Fibroblast of lung (primary cell): ENCODE results near the gene E2F1.

Source experiments
- EZH2 ChIP-seq: IDR thresholded peaks from 2 replicates; pipeline ENCODE4 v1.5.1; 2012; ENCODE audit warnings: low read length, control low read depth, mild to moderate bottlenecking; ENCODE audit errors: missing control alignments
- TF ChIP-seq, protein P1 (sequence below), 2 donors: IDR thresholded peaks in 1 of 2; conservative IDR thresholded peaks in 1 of 2; 1 replicate in 1 of 2; 2 replicates in 1 of 2; pipeline ENCODE4 v1.5.1; 2011 to 2012; ENCODE audit warnings: low read length in 2 of 2, control low read depth in 1 of 2, inconsistent platforms in 1 of 2, low read depth in 1 of 2, mild to moderate bottlenecking in 1 of 2

DNA sequence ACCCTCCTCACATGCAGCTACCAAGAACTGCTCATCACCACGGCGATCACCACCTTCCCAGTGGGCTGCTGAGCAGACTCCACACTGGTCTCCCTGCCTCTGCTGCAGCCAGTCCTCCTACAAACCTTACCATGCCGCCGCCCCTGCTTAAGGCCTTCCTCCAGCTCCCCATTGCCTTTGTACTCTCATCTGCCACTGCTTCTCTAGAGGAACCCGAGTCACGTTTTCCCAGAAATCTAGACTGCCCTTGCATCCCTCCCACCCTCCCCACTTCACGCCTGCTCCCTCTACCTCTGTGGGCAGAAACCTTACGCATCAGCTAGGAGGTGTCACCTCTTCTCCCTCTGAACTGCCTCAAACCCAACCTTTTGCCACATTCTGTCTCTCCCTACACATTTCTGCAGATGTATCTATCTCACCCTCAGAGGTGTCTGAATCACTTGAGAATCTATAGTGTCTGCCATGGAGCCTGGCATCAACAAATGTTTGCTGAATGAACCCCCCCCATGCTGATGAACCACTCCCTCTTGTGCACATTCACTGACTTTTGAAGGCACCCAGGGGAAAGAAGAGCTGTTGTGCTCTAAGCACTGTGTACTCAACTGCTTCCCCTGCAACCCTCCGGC lies 4.3 kb downstream of the E2F1 start:
- TF ChIP-seq, protein P1, sequence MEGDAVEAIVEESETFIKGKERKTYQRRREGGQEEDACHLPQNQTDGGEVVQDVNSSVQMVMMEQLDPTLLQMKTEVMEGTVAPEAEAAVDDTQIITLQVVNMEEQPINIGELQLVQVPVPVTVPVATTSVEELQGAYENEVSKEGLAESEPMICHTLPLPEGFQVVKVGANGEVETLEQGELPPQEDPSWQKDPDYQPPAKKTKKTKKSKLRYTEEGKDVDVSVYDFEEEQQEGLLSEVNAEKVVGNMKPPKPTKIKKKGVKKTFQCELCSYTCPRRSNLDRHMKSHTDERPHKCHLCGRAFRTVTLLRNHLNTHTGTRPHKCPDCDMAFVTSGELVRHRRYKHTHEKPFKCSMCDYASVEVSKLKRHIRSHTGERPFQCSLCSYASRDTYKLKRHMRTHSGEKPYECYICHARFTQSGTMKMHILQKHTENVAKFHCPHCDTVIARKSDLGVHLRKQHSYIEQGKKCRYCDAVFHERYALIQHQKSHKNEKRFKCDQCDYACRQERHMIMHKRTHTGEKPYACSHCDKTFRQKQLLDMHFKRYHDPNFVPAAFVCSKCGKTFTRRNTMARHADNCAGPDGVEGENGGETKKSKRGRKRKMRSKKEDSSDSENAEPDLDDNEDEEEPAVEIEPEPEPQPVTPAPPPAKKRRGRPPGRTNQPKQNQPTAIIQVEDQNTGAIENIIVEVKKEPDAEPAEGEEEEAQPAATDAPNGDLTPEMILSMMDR (conservative IDR thresholded peaks at IDR 0.05 in 1 of 2, IDR thresholded peaks at IDR 0.05 in 1 of 2; ENCODE audit: low read depth in 1 of 2, low read length in 2 of 2): no peak
- no peak for TF ChIP-seq EZH2
